HL-60 (cell line): Measurements from ENCODE around the gene CCDC71L.

ENCODE experiments used
- SPI1 ChIP-seq: IDR thresholded peaks from 2 replicates; pipeline ENCODE4 v1.6.1; 2012; ENCODE audit warnings: low read depth, mild to moderate bottlenecking, borderline replicate concordance
- TF ChIP-seq, protein P1 (sequence below): IDR thresholded peaks from one replicate; pipeline ENCODE4 v1.5.1; 2011; ENCODE audit warnings: low read length, control low read depth, inconsistent platforms; ENCODE audit not compliant: insufficient read depth
- TF ChIP-seq, protein P2 (sequence below): IDR thresholded peaks from 2 replicates; pipeline ENCODE4 v1.6.1; 2012; ENCODE audit warnings: low read depth; ENCODE audit not compliant: insufficient replicate concordance

DNA sequence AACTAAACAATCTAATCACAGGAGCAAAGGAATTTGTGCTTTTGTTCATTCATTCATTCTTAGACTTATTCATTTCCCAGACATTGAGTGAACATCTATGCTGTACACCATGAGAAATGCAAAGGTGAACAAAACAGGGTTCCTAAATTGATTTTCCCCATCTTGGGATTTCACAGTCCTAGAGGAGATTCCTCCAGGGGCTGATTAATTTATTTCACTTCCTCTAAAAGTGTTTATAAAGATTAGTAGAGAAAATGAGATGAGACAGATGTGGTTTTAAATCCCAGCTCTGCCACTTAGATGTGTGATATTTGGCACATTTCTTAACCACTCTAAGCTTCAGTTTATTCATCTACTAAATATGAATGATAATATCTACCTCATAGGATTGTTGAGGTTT lies 8.9 kb downstream of the CCDC71L start:
- TF ChIP-seq, protein P1, sequence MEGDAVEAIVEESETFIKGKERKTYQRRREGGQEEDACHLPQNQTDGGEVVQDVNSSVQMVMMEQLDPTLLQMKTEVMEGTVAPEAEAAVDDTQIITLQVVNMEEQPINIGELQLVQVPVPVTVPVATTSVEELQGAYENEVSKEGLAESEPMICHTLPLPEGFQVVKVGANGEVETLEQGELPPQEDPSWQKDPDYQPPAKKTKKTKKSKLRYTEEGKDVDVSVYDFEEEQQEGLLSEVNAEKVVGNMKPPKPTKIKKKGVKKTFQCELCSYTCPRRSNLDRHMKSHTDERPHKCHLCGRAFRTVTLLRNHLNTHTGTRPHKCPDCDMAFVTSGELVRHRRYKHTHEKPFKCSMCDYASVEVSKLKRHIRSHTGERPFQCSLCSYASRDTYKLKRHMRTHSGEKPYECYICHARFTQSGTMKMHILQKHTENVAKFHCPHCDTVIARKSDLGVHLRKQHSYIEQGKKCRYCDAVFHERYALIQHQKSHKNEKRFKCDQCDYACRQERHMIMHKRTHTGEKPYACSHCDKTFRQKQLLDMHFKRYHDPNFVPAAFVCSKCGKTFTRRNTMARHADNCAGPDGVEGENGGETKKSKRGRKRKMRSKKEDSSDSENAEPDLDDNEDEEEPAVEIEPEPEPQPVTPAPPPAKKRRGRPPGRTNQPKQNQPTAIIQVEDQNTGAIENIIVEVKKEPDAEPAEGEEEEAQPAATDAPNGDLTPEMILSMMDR = no peak
- TF ChIP-seq SPI1 = no peak
- TF ChIP-seq, protein P2, sequence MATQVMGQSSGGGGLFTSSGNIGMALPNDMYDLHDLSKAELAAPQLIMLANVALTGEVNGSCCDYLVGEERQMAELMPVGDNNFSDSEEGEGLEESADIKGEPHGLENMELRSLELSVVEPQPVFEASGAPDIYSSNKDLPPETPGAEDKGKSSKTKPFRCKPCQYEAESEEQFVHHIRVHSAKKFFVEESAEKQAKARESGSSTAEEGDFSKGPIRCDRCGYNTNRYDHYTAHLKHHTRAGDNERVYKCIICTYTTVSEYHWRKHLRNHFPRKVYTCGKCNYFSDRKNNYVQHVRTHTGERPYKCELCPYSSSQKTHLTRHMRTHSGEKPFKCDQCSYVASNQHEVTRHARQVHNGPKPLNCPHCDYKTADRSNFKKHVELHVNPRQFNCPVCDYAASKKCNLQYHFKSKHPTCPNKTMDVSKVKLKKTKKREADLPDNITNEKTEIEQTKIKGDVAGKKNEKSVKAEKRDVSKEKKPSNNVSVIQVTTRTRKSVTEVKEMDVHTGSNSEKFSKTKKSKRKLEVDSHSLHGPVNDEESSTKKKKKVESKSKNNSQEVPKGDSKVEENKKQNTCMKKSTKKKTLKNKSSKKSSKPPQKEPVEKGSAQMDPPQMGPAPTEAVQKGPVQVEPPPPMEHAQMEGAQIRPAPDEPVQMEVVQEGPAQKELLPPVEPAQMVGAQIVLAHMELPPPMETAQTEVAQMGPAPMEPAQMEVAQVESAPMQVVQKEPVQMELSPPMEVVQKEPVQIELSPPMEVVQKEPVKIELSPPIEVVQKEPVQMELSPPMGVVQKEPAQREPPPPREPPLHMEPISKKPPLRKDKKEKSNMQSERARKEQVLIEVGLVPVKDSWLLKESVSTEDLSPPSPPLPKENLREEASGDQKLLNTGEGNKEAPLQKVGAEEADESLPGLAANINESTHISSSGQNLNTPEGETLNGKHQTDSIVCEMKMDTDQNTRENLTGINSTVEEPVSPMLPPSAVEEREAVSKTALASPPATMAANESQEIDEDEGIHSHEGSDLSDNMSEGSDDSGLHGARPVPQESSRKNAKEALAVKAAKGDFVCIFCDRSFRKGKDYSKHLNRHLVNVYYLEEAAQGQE = no peak
